Measurements from ENCODE around the gene CCK. TPM values are rescaled to one million over a fixed set of nuclear protein-coding genes. Genes with fewer than 3 reads are reported as not detected.
"Not testable (repeated sequence)": the region's sequence is repeated elsewhere in the genome, so short reads cannot be mapped to it uniquely, and the experiment has no call there.

Gene CCK
- polyA plus RNA-seq, 1 donor from 2014 or later, result not detected

- Histone ChIP-seq H3K9me3 (ENCODE audit: low read length) (no peaks in the 10 kb centered on the region), H3K79me2 (replicated peaks; ENCODE audit: insufficient read depth, low read length) (no peaks in the 10 kb centered on the region), H3K9ac (ENCODE audit: low read length) (no peak overlapping the region), H3K9me2 (ENCODE audit: insufficient read depth, low read length) (no peaks in the 10 kb centered on the region), H2AFZ (ENCODE audit: low read depth, low read length) (no peak overlapping the region), H3K27ac (ENCODE audit: low read length) (no peak overlapping the region), H3K36me3 (ENCODE audit: insufficient read depth, low read length) (no peaks in the 10 kb centered on the region), H3K4me2 (ENCODE audit: low read length) (no peak overlapping the region), H3K27me3 (ENCODE audit: insufficient read depth, low read depth, low read length) (no peaks in the 10 kb centered on the region), H4K20me1 (ENCODE audit: insufficient read depth) (no peaks in the 10 kb centered on the region), H3K4me3 (ENCODE audit: low read length) (no peak overlapping the region), H3F3A (ENCODE audit: insufficient read depth, low read length, poor library complexity, severe bottlenecking) (no peaks in the 10 kb centered on the region)
- no peak for TF ChIP-seq CTCF (IDR thresholded peaks at IDR 0.05; ENCODE audit: poor library complexity, severe bottlenecking)
- TF ChIP-seq SMC3 (conservative IDR thresholded peaks at IDR 0.05; ENCODE audit: poor library complexity), result no peak
- no peak for TF ChIP-seq MXI1 (conservative IDR thresholded peaks at IDR 0.05; ENCODE audit: poor library complexity, severe bottlenecking)
- no peak for TF ChIP-seq EZH2 (IDR thresholded peaks at IDR 0.05; ENCODE audit: borderline replicate concordance, insufficient read depth, low read length, poor library complexity, severe bottlenecking)
- TF ChIP-seq POLR2AphosphoS5 (IDR thresholded peaks at IDR 0.05), result no peak
- no peak for TF ChIP-seq RAD21 (conservative IDR thresholded peaks at IDR 0.05)
- TF ChIP-seq TAF1 (IDR thresholded peaks at IDR 0.05; ENCODE audit: low read depth), result no peak
- no peak for TF ChIP-seq EP300 (conservative IDR thresholded peaks at IDR 0.05; ENCODE audit: poor library complexity, severe bottlenecking)
- TF ChIP-seq REST (IDR thresholded peaks at IDR 0.05; ENCODE audit: borderline replicate concordance), result no peak
Observed at GRCh38 chr3:42288385-42288784, 22.4 kb upstream of the CCK start.

GRCh38 chr3:42287423-42287822 is 21.4 kb upstream of the CCK start:
- H3K4me3 ChIP-seq (ENCODE audit: low read length); H2AFZ ChIP-seq (ENCODE audit: low read depth, low read length); H3K79me2 ChIP-seq (replicated peaks; ENCODE audit: insufficient read depth, low read length); H3K27me3 ChIP-seq (ENCODE audit: insufficient read depth, low read depth, low read length); H3F3A ChIP-seq (ENCODE audit: insufficient read depth, low read length, poor library complexity, severe bottlenecking); H3K9me2 ChIP-seq (ENCODE audit: insufficient read depth, low read length); H3K36me3 ChIP-seq (ENCODE audit: insufficient read depth, low read length); H3K9ac ChIP-seq (ENCODE audit: low read length); H3K4me2 ChIP-seq (ENCODE audit: low read length); H3K9me3 ChIP-seq (ENCODE audit: low read length); H4K20me1 ChIP-seq (ENCODE audit: insufficient read depth); H3K27ac ChIP-seq (ENCODE audit: low read length): not testable (repeated sequence)

GRCh38 chr3:42277676-42278075 is 11.7 kb upstream of the CCK start:
- no peak overlapping the region for H3K27ac ChIP-seq (ENCODE audit: low read length)
- H3K27me3 ChIP-seq (ENCODE audit: insufficient read depth, low read depth, low read length), result no peaks in the 10 kb centered on the region
- no peaks in the 10 kb centered on the region for H3K79me2 ChIP-seq (replicated peaks; ENCODE audit: insufficient read depth, low read length)
- H3K36me3 ChIP-seq (ENCODE audit: insufficient read depth, low read length), result no peaks in the 10 kb centered on the region
- no peaks in the 10 kb centered on the region for H3F3A ChIP-seq (ENCODE audit: insufficient read depth, low read length, poor library complexity, severe bottlenecking)
- no peaks in the 10 kb centered on the region for H3K9me2 ChIP-seq (ENCODE audit: insufficient read depth, low read length)
- no peaks in the 10 kb centered on the region for H4K20me1 ChIP-seq (ENCODE audit: insufficient read depth)
- H3K4me3 ChIP-seq (ENCODE audit: low read length), result no peak overlapping the region
- no peak for TF ChIP-seq POLR2AphosphoS5 (IDR thresholded peaks at IDR 0.05)
- no peak for TF ChIP-seq EP300 (conservative IDR thresholded peaks at IDR 0.05; ENCODE audit: poor library complexity, severe bottlenecking)
- TF ChIP-seq CTCF (IDR thresholded peaks at IDR 0.05; ENCODE audit: poor library complexity, severe bottlenecking), result no peak
- TF ChIP-seq REST (IDR thresholded peaks at IDR 0.05; ENCODE audit: borderline replicate concordance), result no peak
- no peak for TF ChIP-seq RAD21 (conservative IDR thresholded peaks at IDR 0.05)
- TF ChIP-seq MXI1 (conservative IDR thresholded peaks at IDR 0.05; ENCODE audit: poor library complexity, severe bottlenecking), result no peak
- TF ChIP-seq TAF1 (IDR thresholded peaks at IDR 0.05; ENCODE audit: low read depth), result no peak
- no peak for TF ChIP-seq EZH2 (IDR thresholded peaks at IDR 0.05; ENCODE audit: borderline replicate concordance, insufficient read depth, low read length, poor library complexity, severe bottlenecking)
- TF ChIP-seq SMC3 (conservative IDR thresholded peaks at IDR 0.05; ENCODE audit: poor library complexity), result no peak
- H2AFZ ChIP-seq (ENCODE audit: low read depth, low read length), result no peak overlapping the region
- H3K9me3 ChIP-seq (ENCODE audit: low read length), result peaks cover 7% of the 10 kb centered on the region
- H3K9ac ChIP-seq (ENCODE audit: low read length), result no peak overlapping the region
- no peak overlapping the region for H3K4me2 ChIP-seq (ENCODE audit: low read length)
